Cortex of kidney (tissue), 1 donor: ENCODE results near the gene TNIP1.

Experiments
- DNase-seq: peaks from one replicate; lab custom pipeline; 2025; lab: John Stamatoyannopoulos, UW

Gene TNIP1

GRCh38 chr5:151080613-151081430 lies at the start of gene TNIP1:
TSS of gene TNIP1 (minus strand) at chr5:151081034. CDS start at chr5:151065095, 15,939 bp downstream.
- DNase-seq, result peak; percentile 52

GRCh38 chr5:151130235-151130921 lies 49.5 kb upstream of the TNIP1 start:
- no peak for DNase-seq

GRCh38 chr5:151128817-151129216 lies 48.0 kb upstream of the TNIP1 start:
- no peak for DNase-seq

GRCh38 chr5:151127926-151128325 lies 47.1 kb upstream of the TNIP1 start:
- DNase-seq, result no peak

GRCh38 chr5:151126199-151126645 lies 45.4 kb upstream of the TNIP1 start:
- no peak for DNase-seq

GRCh38 chr5:151125421-151125820 lies 44.6 kb upstream of the TNIP1 start:
- DNase-seq, result no peak

- no peak for DNase-seq
Measured at GRCh38 chr5:151123897-151124751, 43.3 kb upstream of the TNIP1 start.

GRCh38 chr5:151122828-151123227 lies 42.0 kb upstream of the TNIP1 start:
- DNase-seq, result no peak

- DNase-seq, result no peak
Measured at GRCh38 chr5:151121665-151122064, 40.8 kb upstream of the TNIP1 start.

- no peak for DNase-seq
Measured at GRCh38 chr5:151121095-151121494, 40.3 kb upstream of the TNIP1 start.

- no peak for DNase-seq
Measured at GRCh38 chr5:151118913-151119575, 38.2 kb upstream of the TNIP1 start.

GRCh38 chr5:151115272-151115905 lies 34.6 kb upstream of the TNIP1 start:
- no peak for DNase-seq

- no peak for DNase-seq
Measured at GRCh38 chr5:151113651-151114050, 32.8 kb upstream of the TNIP1 start.

GRCh38 chr5:151110992-151111391 lies 30.2 kb upstream of the TNIP1 start:
- no peak for DNase-seq

- no peak for DNase-seq
Measured at GRCh38 chr5:151110122-151110681, 29.4 kb upstream of the TNIP1 start.

GRCh38 chr5:151108566-151108965 lies 27.7 kb upstream of the TNIP1 start:
- no peak for DNase-seq

GRCh38 chr5:151107738-151108520 lies 27.1 kb upstream of the TNIP1 start:
- DNase-seq, result no peak

- DNase-seq, result no peak
Measured at GRCh38 chr5:151107084-151107483, 26.2 kb upstream of the TNIP1 start.

GRCh38 chr5:151106509-151106908 lies 25.7 kb upstream of the TNIP1 start:
- DNase-seq, result no peak

GRCh38 chr5:151106043-151106442 lies 25.2 kb upstream of the TNIP1 start:
- no peak for DNase-seq
